ENCODE results near the gene PLXNA4.

The PLXNA4 gene

GRCh38 chr7:132430861-132431822 is 145.1 kb downstream of the PLXNA4 start:
- DNase-seq: no peak

GRCh38 chr7:132430041-132430855 is 146.0 kb downstream of the PLXNA4 start:
- no peak for DNase-seq

- no peak for DNase-seq
Observed at GRCh38 chr7:132429181-132429580, 147.1 kb downstream of the PLXNA4 start.

- DNase-seq: no peak
Observed at GRCh38 chr7:132428247-132428919, 147.9 kb downstream of the PLXNA4 start.

- no peak for DNase-seq
Observed at GRCh38 chr7:132425942-132426341, 150.3 kb downstream of the PLXNA4 start.

- no peak for DNase-seq
Observed at GRCh38 chr7:132424821-132425724, 151.2 kb downstream of the PLXNA4 start.

GRCh38 chr7:132424277-132424676 is 152.0 kb downstream of the PLXNA4 start:
- no peak for DNase-seq

- DNase-seq: no peak
Observed at GRCh38 chr7:132423594-132424200, 152.6 kb downstream of the PLXNA4 start.

- no peak for DNase-seq
Observed at GRCh38 chr7:132422502-132423111, 153.7 kb downstream of the PLXNA4 start.

GRCh38 chr7:132420527-132420926 is 155.7 kb downstream of the PLXNA4 start:
- no peak for DNase-seq

GRCh38 chr7:132419542-132419941 is 156.7 kb downstream of the PLXNA4 start:
- no peak for DNase-seq

- DNase-seq: no peak
Observed at GRCh38 chr7:132418840-132419239, 157.4 kb downstream of the PLXNA4 start.

- no peak for DNase-seq
Observed at GRCh38 chr7:132417103-132417906, 159.0 kb downstream of the PLXNA4 start.

GRCh38 chr7:132416395-132416794 is 159.9 kb downstream of the PLXNA4 start:
- DNase-seq: no peak

GRCh38 chr7:132415259-132415658 is 161.0 kb downstream of the PLXNA4 start:
- DNase-seq: no peak

- no peak for DNase-seq
Observed at GRCh38 chr7:132414857-132415256, 161.4 kb downstream of the PLXNA4 start.

- DNase-seq: no peak
Observed at GRCh38 chr7:132412435-132412834, 163.8 kb downstream of the PLXNA4 start.

- no peak for DNase-seq
Observed at GRCh38 chr7:132410861-132411541, 165.3 kb downstream of the PLXNA4 start.

- no peak for DNase-seq
Observed at GRCh38 chr7:132410385-132410784, 165.9 kb downstream of the PLXNA4 start.

GRCh38 chr7:132407764-132408163 is 168.5 kb downstream of the PLXNA4 start:
- DNase-seq: no peak

Measured in kidney glomerular epithelial cell (primary cell).